GM19239 (cell line): ENCODE measurements around the gene SNX25.
"Not testable (repeated sequence)": the region's sequence is repeated elsewhere in the genome, so short reads cannot be mapped to it uniquely, and the experiment has no call there.

ENCODE experiments used
- DNase-seq: peaks from one replicate; pipeline ENCODE4 v3.0.0; 2011; ENCODE audit warnings: low spot score; ENCODE audit not compliant: insufficient read length
- FAIRE-seq: peaks from 2 replicates; lab custom pipeline; 2011; peaks lifted over from hg19 to GRCh38; lab: Jason Lieb, UNC

The SNX25 gene

GRCh38 chr4:185204238-185204910, 5.0 kb upstream of the SNX25 start:
- FAIRE-seq (peak; percentile 84), DNase-seq (no peak)

DNA sequence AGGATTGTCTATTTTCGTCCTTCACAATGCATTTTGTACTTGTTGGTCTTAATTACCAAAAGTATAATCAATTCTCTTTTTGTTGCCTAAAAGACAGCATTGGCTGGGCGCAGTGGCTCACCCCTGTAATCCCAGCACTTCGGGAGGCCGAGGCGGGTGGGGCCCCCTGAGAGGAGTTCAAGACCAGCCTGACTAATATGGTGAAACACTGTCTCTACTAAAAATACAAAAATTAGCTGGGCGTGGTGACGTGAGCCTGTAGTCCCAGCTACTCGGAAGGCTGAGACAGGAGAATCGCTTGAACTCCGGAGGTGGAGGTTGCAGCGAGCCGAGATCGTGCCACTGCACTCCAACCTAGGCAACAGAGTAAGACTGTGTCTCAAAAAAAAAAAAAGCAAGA, 4.3 kb upstream of the SNX25 start:
- not testable (repeated sequence) for FAIRE-seq, DNase-seq

- peak; percentile 79 for FAIRE-seq
- no peak for DNase-seq
These were observed 3.6 kb upstream of the SNX25 start for GRCh38 chr4:185205697-185206342.

DNA sequence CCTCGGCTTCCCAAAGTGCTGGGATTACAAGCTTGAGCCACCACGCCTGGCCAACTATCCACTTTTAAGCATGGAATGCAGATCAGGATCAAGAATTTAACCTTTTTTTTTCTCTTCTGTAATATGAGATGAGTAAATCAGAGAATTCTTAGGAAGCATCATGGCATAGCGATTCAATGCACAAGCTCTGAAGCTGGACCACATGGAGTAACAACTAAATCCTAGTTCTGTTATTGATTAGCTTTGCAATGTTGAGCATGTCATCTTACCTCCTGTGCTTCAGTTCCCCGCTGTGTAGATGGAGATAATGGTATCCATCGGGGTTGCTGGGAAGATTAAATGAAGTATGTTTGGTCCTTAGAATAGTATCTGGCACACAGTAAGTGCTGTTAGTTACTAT, 1.9 kb upstream of the SNX25 start:
- DNase-seq, result no peak
- no peak for FAIRE-seq

- not testable (repeated sequence) for FAIRE-seq, DNase-seq
These were observed 379 bp downstream of the SNX25 start for GRCh38 chr4:185209852-185210101.

GRCh38 chr4:185210102-185210981, 944 bp downstream of the SNX25 start:
- DNase-seq, result no peak
- peak; percentile 72 for FAIRE-seq

DNA sequence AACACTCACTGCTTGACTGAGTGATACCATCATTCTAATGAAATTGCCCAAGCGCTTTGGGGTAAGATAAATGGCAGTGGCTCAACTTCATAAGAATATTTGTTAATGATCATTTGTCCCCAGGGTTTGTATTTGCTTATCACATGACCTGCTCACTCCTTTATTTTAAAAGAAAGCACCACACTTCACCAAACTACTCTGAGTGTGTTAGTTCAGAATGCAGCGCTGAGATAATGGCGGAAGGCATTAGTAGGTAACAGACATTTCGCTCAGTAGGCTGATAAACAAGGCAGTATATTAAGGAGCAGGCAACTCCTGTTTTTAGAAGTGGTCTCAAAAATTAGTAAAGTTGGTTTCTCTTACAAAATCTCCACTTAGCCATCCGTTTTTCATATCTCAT, 1.6 kb downstream of the SNX25 start:
- FAIRE-seq (peak; percentile 56), DNase-seq (no peak)

DNA sequence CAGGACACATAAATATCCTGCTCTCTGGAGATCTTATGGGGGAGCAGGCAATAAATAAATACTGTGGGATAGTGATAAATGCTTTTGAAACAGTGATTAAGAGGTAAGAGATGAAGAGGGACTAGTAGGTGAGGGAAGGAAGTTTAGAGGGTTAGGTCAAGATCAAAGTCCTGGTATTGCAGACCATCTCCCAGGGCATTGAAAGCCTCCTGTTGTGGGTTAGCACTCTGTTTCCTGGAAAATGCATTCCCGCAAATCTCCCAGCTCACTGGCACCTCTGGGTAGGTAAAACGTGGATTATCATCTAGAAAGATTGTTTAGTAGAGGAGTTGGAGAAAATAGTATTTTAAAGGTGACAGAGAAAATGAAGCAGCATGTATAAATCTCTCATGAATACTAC, 2.2 kb downstream of the SNX25 start:
- no peak for DNase-seq
- no peak for FAIRE-seq

DNA sequence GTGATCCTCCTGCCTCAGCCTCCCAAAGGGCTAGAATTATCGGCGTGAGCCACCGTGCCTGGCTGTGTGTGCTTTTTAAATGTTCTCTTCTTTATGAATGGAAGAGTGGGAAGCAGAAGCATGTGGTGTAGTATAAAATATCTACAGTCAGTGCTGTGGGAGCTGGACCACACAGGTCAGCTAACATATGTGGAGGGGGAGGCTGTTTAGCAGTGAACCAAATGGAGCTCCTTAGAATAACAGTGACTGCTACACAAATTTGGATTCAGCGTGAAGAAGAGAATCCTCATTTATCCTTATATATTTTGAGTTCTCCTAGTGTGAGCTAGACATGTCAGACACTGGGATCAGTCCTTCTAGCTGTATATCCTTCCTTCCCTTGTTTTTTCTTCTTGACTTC, 3.2 kb downstream of the SNX25 start:
- FAIRE-seq (peak; percentile 47), DNase-seq (no peak)

DNA sequence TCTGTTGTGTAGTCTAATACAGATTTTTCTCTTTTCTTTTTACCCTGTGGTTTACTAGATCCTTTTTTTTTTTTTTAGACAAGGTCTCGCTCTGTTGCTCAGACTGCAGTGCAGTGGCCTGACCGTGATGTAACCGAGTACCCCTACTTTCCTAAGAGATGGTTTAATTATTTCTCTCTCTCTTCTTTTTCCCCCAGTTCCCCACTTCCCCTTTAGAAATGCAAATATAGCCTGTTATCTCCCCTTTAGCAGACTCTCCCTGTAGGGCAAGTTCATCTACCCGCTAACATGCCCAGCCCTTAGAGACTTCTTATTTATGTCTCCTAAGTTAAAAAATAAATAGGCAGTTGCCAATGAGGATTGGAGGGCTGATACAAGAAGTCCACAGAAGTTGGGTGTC, 4.5 kb downstream of the SNX25 start:
- DNase-seq (peak; percentile 67), FAIRE-seq (peak; percentile 67)

GRCh38 chr4:185215261-185215660, 5.9 kb downstream of the SNX25 start:
- DNase-seq, result no peak
- no peak for FAIRE-seq

DNA sequence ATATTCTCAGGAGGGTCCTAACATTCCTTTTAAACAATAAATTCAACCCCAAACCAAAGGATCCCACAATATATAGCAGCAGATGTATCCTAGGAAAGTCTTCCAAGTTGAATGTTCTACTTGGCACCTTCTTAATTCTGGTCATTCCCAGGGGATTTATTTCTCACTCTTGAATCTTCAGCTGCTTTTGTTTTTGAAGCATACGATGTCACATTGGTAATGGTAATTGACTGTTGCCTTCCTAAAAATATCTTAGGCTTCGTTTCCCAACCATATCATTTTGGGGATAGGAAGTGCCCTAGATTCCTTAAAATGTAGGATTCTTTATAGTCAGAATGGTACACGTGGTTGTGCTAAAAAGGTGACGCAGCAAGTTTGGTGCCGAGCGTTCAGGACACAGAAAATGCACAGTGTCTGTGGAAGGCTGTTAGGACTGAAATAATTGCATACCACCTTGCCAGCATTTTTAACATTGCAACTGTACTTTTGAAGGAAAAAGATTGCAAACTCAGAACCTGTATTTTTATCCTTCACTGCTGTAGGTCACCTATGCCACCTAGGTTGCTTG, 8.1 kb downstream of the SNX25 start:
- DNase-seq (no peak), FAIRE-seq (no peak)

DNA sequence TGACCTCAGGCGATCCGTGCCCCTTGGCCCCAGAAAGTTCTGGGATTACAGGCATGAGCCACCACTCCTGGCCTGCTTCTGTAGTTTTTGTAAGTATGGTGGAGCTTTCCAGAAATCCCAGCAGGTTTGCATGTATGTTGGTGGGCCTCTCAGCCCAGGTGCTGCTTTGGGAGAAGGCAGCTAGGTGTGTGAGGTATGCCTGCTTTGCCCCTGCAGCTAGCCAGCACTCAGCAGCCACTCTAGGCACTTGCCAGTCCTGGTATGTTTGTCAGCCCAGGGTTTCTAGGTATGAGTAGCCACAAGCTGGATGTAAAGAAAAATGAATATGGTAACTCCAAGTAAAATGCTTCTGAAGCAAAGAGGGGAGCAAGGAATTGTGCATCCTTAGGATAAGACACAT, 8.9 kb downstream of the SNX25 start:
- FAIRE-seq (no peak), DNase-seq (no peak)

GRCh38 chr4:185219551-185220344, 10.3 kb downstream of the SNX25 start:
- no peak for DNase-seq

DNA sequence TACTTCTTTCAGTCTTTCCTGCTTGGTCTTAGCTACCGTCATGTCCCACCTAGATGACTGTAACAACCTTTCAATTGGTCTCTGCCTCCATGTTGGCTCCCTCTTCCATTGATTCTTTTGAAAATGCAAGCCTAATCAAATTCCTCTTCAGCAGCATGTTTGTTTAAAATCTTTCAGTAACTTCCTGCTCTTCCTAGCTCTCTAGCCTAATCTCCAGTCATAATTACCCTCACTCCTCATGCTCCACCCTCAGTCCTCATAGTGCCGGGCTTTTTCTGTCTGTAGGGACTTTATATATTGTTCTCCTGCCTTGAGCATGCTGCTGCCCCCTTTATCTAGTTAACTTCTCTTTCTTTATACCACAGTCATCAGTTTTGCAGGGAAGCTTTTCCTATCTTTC, 12.1 kb downstream of the SNX25 start:
- DNase-seq (no peak), FAIRE-seq (peak; percentile 11)

More at GRCh38 chr4:185219551-185220344, 10.3 kb downstream of the SNX25 start:
- peak; percentile 86 for FAIRE-seq

DNA sequence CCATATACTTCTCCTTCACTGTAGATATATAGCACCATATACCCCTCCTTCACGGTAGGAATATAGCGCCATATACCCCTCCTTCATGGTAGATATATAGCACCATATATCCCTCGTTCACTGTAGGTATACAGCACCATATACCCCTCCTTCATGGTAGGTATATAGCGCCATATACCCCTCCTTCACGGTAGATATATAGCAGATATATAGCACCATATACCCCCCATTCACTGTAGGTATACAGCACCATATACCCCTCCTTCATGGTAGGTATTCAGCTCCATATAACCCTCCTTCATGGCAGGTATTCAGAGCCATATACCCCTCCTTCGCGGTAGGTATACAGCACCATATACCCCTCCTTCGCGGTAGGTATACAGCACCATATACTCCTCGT, 12.5 kb downstream of the SNX25 start:
- FAIRE-seq, result no peak
- DNase-seq, result no peak

DNA sequence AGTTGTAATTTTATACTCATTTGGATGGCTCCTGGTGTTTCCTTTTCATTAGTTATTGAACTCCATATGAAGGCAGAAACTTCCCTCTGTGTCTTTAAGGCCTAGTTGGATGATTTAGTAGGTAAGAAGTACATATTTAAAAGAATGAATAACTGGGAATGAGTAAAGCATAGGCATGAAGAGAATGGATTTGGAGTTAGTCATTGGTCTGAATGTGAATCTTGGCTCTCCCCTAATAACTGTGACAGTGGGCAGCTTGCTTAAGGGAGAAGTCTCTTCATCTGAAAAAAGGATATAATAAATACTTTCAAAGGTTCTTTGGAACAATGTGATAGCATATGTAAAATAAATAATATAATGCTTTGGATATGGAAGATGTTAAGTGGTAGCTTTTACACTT, 13.2 kb downstream of the SNX25 start:
- DNase-seq (no peak), FAIRE-seq (peak; percentile 4)

GRCh38 chr4:185224597-185224996, 15.2 kb downstream of the SNX25 start:
- no peak for DNase-seq
- no peak for FAIRE-seq

DNA sequence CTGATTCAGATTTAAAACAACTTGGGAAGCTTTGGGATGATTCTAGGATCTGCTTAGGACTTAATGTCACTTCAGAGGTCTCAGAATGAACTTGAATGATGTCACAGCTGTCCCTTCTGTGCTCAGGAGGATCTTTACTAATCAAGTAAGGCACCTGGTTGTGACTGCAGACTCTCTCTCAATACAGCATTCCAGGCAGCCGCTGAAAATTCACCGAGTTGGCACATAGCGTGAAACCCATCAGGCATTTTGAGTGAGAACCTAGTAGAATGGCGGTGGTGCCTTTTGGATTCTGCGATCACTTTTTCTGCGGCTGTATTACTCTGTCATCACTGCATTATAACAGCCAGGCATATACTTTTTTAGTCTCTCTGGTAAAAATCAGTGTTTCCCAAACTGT, 16.5 kb downstream of the SNX25 start:
- FAIRE-seq (no peak), DNase-seq (no peak)

GRCh38 chr4:185227131-185227551, 17.7 kb downstream of the SNX25 start:
- FAIRE-seq, result peak; percentile 76

More at GRCh38 chr4:185227131-185227551, 17.7 kb downstream of the SNX25 start:
- DNase-seq, result no peak
